RWPE1 (cell line): ENCODE results near the gene HOMER1.

ENCODE experiments used
- CTCF ChIA-PET: fragments of 350-600 bp; sonication (Branson Sonifier 250); formaldehyde crosslinking; extraction: SDS; loops from one replicate; lab custom pipeline; 2021; lab: Yijun Ruan, JAX
- POLR2A ChIA-PET: fragments of 400-600 bp; formaldehyde crosslinking; extraction: SDS; loops from one replicate; lab custom pipeline; 2020; ENCODE audit warnings: antibody characterized with exemption; ENCODE audit not compliant: low non-redundant PET; lab: Yijun Ruan, JAX
- DNase-seq: peaks from one replicate; pipeline ENCODE4 v3.0.0; 2012; ENCODE audit warnings: low spot score
- H3K27ac ChIP-seq: fragments of 450-650 bp; 2 replicates; pipeline ENCODE4 v1.5.1; 2017
- TF ChIP-seq, protein P1 (sequence below): fragments of 450-650 bp; conservative IDR thresholded peaks from 2 replicates; pipeline ENCODE4 v1.5.1; 2017; ENCODE audit warnings: low read depth, mild to moderate bottlenecking

Gene HOMER1

GRCh38 chr5:79512471-79513307, 1.2 kb downstream of the HOMER1 start:
- DNase-seq: peak; percentile 34
- CTCF ChIA-PET: interaction anchor here (0.6 to 1.2 kb wide), 6 partner anchors 43 to 1256 kb away, joined by 3 to 4 read pairs (median 4); no protein-coding TSS in a partner anchor
- TF ChIP-seq, protein P1, sequence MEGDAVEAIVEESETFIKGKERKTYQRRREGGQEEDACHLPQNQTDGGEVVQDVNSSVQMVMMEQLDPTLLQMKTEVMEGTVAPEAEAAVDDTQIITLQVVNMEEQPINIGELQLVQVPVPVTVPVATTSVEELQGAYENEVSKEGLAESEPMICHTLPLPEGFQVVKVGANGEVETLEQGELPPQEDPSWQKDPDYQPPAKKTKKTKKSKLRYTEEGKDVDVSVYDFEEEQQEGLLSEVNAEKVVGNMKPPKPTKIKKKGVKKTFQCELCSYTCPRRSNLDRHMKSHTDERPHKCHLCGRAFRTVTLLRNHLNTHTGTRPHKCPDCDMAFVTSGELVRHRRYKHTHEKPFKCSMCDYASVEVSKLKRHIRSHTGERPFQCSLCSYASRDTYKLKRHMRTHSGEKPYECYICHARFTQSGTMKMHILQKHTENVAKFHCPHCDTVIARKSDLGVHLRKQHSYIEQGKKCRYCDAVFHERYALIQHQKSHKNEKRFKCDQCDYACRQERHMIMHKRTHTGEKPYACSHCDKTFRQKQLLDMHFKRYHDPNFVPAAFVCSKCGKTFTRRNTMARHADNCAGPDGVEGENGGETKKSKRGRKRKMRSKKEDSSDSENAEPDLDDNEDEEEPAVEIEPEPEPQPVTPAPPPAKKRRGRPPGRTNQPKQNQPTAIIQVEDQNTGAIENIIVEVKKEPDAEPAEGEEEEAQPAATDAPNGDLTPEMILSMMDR: no peak
- H3K27ac ChIP-seq: peak overlapping the region; percentile 96
- POLR2A ChIA-PET: interaction anchor here (0.6 to 0.7 kb wide), 2 partner anchors 38 to 767 kb away, joined by 3 read pairs; no protein-coding TSS in a partner anchor

GRCh38 chr5:79512049-79512448, 1.9 kb downstream of the HOMER1 start:
- no peak for DNase-seq
- TF ChIP-seq, protein P1: no peak
- H3K27ac ChIP-seq: no peak overlapping the region
- ChIA-PET POLR2A (interaction anchor here (0.6 kb wide), 1 partner anchor 39 kb away, joined by 3 read pairs; no protein-coding TSS in a partner anchor), CTCF (interaction anchor here (0.5 to 1.2 kb wide), 6 partner anchors 42 to 1255 kb away, joined by 3 to 4 read pairs (median 3); no protein-coding TSS in a partner anchor)

DNA sequence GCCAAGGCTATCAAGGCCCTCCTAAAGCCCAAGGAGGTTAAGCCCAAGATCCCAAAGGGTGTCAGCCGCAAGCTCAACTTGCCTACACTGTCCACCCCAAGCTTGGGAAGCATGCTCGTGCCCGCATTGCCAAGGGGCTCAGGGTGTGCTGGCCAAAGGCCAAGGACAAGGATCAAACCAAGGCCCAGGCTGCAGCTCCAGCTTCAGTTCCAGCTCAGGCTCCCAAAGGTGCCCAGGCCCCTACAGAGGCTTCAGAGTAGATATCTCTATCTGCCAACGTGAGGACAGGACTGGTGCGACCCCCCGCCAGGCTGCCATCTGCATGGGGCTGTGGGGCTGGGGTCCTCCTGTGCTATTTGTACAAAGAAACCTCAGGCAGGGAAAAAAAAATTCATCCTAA, 3.3 kb downstream of the HOMER1 start:
- CTCF ChIA-PET: interaction anchor here (0.6 to 1.4 kb wide), 2 partner anchors 11 to 913 kb away, joined by 3 read pairs; no protein-coding TSS in a partner anchor
- no peak for DNase-seq
- no peak overlapping the region for H3K27ac ChIP-seq
- POLR2A ChIA-PET: no interaction called here
- TF ChIP-seq, protein P1: no peak

DNA sequence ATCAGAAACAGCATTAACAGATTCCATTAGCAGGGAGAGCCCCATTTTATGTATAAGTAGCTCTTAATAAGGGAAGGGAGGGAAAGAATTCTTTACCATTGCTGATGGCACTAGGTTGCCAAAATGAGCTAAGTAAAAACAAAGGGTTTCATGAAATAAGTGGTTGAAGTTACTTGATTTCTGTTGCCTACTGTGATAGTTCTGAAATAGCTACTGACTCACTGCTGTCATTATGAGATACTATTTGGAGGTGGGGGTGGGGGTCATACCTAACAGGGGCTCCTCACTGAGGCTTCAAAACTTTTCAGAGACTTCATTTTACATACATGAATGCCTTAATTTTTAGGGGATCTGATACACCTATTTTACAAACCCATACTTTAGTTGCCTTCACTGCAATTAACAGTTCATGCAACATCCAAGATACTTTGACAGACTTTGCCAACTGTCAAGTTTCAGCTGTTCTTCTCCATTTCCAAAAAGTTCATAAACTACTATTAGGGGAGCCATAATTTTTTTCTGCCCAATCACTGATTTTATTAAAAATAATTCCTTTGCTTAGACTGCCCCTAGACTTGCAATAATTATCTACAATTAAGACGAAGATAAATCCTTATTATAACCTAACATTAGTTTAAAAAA, 4.6 kb downstream of the HOMER1 start:
- H3K27ac ChIP-seq: no peak overlapping the region
- CTCF ChIA-PET: no interaction called here
- no peak for DNase-seq
- POLR2A ChIA-PET: interaction anchor here (0.5 kb wide), 1 partner anchor 77 kb away, joined by 3 read pairs; no protein-coding TSS in a partner anchor
- TF ChIP-seq, protein P1: no peak

- POLR2A ChIA-PET: no interaction called here
- H3K27ac ChIP-seq: no peak overlapping the region
Observed at GRCh38 chr5:79508794-79509193, 5.1 kb downstream of the HOMER1 start.

DNA sequence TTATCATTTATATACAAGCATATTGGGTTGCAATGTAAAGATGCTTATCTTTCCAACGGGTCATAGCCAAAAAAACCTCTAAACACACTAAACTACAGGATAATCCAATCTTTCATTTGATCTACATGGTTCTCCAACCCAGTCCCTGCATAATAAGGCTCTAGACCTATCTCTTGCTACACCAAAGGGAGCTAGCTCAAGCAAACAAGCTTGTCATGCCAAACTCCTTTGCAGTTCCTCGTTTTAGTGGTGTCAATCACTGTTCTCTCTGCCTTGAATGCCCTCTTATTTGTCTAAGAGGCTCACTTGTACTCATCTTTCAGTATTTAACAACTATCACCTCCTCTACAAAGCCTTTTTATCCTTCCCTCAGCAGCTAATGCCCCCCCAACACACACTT, 5.6 kb downstream of the HOMER1 start:
- POLR2A ChIA-PET: interaction anchor here (0.6 kb wide), 1 partner anchor 262 kb away, joined by 3 read pairs; no protein-coding TSS in a partner anchor
- TF ChIP-seq, protein P1: no peak
- no peak overlapping the region for H3K27ac ChIP-seq
- CTCF ChIA-PET: interaction anchor here (0.6 kb wide), 1 partner anchor 8 kb away, joined by 3 read pairs; no protein-coding TSS in a partner anchor
- no peak for DNase-seq

More at GRCh38 chr5:79508794-79509193, 5.1 kb downstream of the HOMER1 start:
- no peak for DNase-seq
- CTCF ChIA-PET: no interaction called here
- TF ChIP-seq, protein P1: no peak
